Stomach (tissue), 4 donors: ENCODE data around the gene RASA1.

Experiments
- EP300 ChIP-seq: sonication (generic); formaldehyde crosslinking; IDR thresholded peaks from one replicate; pipeline ENCODE4 v1.6.1; 2017; ENCODE audit warnings: antibody characterized with exemption
- POLR2A ChIP-seq, 4 donors: fragments of 450-650 bp; IDR thresholded peaks; one replicate each; pipeline ENCODE4 v1.6.1; 2016; ENCODE audit warnings: antibody characterized with exemption in 4 of 4, control low read depth in 2 of 4, mild to moderate bottlenecking in 1 of 4, moderate library complexity in 1 of 4
- TF ChIP-seq, protein P1 (sequence below), 7 experiments: fragments of 450-650 bp in 4 of 7; fragments of 200-600 bp in 3 of 7; sonication (generic) in 3 of 7; IDR thresholded peaks; one replicate each; pipeline ENCODE4 v1.5.1; 2016 to 2019; ENCODE audit warnings: antibody characterized with exemption in 7 of 7, control low read depth in 2 of 7, mild to moderate bottlenecking in 1 of 7

- TF ChIP-seq, protein P1, sequence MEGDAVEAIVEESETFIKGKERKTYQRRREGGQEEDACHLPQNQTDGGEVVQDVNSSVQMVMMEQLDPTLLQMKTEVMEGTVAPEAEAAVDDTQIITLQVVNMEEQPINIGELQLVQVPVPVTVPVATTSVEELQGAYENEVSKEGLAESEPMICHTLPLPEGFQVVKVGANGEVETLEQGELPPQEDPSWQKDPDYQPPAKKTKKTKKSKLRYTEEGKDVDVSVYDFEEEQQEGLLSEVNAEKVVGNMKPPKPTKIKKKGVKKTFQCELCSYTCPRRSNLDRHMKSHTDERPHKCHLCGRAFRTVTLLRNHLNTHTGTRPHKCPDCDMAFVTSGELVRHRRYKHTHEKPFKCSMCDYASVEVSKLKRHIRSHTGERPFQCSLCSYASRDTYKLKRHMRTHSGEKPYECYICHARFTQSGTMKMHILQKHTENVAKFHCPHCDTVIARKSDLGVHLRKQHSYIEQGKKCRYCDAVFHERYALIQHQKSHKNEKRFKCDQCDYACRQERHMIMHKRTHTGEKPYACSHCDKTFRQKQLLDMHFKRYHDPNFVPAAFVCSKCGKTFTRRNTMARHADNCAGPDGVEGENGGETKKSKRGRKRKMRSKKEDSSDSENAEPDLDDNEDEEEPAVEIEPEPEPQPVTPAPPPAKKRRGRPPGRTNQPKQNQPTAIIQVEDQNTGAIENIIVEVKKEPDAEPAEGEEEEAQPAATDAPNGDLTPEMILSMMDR (IDR thresholded peaks at IDR 0.05): no peak
- TF ChIP-seq POLR2A (IDR thresholded peaks at IDR 0.05) (no peak), EP300 (no peak)
Observed at GRCh38 chr5:87369431-87369830, 101.7 kb downstream of the RASA1 start.
